Cardiac fibroblast (primary cell): ENCODE measurements around the gene MARCHF9.
"Not testable (repeated sequence)": the region's sequence is repeated elsewhere in the genome, so short reads cannot be mapped to it uniquely, and the experiment has no call there.

Source experiments
- DNase-seq, 2 donors: peaks; one replicate each; pipeline versions ENCODE4 v3.0.0 to v3.0.0-alpha.2; 2010; ENCODE audit warnings: low read depth in 2 of 2
- H3K4me3 ChIP-seq, 2 donors: replicated peaks in 1 of 2; 1 replicate in 1 of 2; 2 replicates in 1 of 2; pipeline ENCODE4 v1.5.1; 2011; ENCODE audit warnings: low read depth in 2 of 2, low read length in 2 of 2, mild to moderate bottlenecking in 2 of 2, moderate library complexity in 1 of 2
- CTCF ChIP-seq: IDR thresholded peaks from one replicate; pipeline ENCODE4 v1.5.1; 2011; ENCODE audit warnings: low read depth, mild to moderate bottlenecking, low read length, inconsistent platforms

MARCHF9 gene

GRCh38 chr12:57716305-57716704, 38.6 kb upstream of the MARCHF9 start:
- no peak for DNase-seq
- H3K4me3 ChIP-seq: no peak overlapping the region
- no peak for TF ChIP-seq CTCF

DNA sequence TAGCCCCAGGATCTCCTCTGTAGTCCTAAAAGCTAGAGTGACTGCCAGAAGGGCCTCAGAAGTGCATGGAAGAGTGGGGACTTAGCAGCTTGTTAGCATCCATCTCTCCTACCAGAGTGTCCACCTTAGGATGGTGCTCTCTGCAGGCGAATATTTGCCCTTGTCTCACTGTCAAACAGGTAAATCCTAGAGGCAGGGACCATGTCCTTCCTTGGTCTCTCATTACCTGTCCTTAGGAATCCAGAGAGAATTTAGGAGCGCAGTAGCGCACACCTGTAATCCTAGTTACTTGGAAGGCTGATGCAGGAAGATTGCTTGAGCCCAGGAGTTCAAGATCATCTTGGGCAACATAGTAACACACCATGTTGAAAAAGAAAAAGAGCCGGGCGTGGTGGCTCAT, 37.8 kb upstream of the MARCHF9 start:
- H3K4me3 ChIP-seq: no peak overlapping the region
- TF ChIP-seq CTCF: no peak

GRCh38 chr12:57717846-57718640, 36.9 kb upstream of the MARCHF9 start:
- H3K4me3 ChIP-seq: no peak overlapping the region
- TF ChIP-seq CTCF: no peak
- DNase-seq: no peak

More for the DNA sequence above, 37.8 kb upstream of the MARCHF9 start:
- DNase-seq: no peak

DNA sequence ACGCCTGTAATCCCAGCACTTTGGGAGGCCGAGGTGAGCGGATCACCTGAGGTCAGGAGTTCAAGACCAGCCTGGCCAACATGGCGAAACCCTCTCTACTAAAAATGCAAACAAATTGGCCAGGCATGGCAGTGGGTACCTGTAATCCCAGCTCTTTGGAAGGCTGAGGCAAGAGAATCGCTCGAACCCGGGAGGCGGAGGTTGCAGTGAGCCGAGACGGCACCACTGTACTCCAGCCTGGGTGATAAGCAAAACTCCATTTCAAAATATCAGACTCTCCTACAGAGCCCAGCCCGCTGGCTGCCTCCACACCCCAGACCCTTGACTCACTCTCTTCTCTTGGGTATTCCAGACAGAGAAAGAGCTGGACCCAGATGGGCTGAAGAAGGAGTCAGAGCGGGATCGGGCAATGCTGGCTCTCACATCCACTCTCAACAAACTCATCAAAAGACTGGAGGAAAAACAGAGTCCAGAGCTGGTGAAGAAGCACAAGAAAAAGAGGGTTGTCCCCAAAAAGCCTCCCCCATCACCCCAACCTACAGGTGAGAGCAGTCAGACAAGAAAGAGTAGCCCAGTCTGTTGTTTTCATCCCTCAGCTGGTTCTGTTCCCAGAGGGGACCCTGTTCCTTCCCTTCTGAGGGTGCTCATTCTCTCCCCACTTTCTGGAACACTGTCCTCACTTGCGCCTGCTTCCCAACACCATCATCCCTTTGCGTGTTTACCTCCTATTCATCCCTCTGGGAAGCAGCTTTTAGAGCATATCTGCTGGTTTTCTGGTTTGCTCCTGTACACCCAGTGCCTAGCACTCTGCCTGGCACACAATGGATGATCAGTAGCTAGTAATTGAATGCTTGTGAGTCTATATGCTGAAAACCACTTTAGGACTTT, 36.0 kb upstream of the MARCHF9 start:
- no peak for TF ChIP-seq CTCF
- H3K4me3 ChIP-seq: no peak overlapping the region
- DNase-seq: no peak

- TF ChIP-seq CTCF: no peak
- no peak for DNase-seq
- H3K4me3 ChIP-seq: no peak overlapping the region
These were observed 34.9 kb upstream of the MARCHF9 start for GRCh38 chr12:57719777-57720605.

DNA sequence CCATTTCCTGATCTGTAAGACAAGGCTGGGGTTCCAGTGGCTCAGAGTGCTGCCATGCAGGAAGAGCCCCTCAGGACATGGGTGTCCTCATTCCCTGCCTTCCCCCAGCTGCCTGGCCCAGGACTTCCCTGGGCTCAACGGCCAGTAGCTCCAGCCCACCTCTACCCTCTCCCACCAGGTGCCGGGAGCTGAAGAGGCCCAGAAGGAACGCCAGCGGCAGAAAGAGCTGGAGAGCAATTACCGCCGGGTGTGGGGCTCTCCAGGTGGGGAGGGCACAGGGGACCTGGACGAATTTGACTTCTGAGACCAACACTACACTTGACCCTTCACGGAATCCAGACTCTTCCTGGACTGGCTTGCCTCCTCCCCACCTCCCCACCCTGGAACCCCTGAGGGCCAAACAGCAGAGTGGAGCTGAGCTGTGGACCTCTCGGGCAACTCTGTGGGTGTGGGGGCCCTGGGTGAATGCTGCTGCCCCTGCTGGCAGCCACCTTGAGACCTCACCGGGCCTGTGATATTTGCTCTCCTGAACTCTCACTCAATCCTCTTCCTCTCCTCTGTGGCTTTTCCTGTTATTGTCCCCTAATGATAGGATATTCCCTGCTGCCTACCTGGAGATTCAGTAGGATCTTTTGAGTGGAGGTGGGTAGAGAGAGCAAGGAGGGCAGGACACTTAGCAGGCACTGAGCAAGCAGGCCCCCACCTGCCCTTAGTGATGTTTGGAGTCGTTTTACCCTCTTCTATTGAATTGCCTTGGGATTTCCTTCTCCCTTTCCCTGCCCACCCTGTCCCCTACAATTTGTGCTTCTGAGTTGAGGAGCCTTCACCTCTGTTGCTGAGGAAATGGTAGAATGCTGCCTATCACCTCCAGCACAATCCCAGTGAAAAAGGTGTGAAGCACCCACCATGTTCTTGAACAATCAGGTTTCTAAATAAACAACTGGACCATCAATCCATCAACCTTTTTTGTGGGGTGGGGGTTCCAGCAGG, 34.0 kb upstream of the MARCHF9 start:
- no peak for TF ChIP-seq CTCF
- no peak overlapping the region for H3K4me3 ChIP-seq
- DNase-seq: no peak

DNA sequence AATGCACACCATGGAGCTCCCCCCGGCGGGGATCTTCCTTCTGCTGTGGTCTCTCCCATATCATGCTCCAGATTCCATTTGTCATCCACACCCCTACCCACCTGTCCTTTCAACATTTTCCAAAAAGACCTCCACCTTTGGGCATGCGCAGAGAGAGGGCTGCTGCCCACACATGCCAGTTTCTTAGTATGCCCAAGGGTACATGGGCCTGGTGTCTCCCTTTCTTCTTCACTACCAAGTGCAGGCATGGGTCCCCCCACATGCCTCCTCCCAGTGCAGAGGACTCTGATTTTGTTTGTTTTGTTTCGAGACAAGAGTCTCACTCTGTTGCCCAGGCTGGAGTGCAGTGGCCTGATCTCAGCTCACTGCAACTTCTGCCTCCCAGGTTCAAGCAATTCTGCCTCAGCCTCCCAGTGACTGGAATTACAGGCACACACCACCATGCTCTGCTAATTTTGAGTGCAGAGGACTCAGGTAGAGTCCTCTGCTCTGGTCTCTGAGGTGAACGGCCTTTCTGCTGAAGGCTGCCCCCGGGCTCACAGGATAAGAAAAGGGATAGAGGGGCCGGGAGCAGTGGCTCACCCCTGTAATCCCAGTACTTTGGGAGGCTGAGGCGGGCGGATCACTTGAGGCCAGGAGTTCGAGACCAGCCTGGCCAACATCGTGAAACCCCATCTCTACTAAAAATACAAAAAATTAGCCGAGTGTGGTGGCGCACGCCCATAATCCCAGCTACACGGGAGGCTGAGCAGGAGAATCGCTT, 32.9 kb upstream of the MARCHF9 start:
- DNase-seq, H3K4me3 ChIP-seq: not testable (repeated sequence)
